ENCODE results near the gene ABO. TPM values are rescaled to one million over a fixed set of nuclear protein-coding genes. Genes with fewer than 3 reads are reported as not detected.

Gene ABO
- total and polyA plus RNA-seq, 2 donors (not counting 3 experiments of a cell fraction or from before 2014, with no cell fraction given) = not detected

GRCh38 chr9:133303266-133304157, 28.5 kb upstream of the ABO start:
- peaks cover 0 to 2% of the 10 kb centered on the region in 2 experiments for H3K27me3 ChIP-seq (ENCODE audit: control insufficient read depth in 2 of 2, insufficient read depth in 2 of 2, low read length in 2 of 2)
- no peak for FAIRE-seq
- H3K27ac ChIP-seq (ENCODE audit: insufficient read depth, low read depth, low read length) = no peak overlapping the region
- CTCF ChIA-PET = interaction anchor here (1.2 kb wide), 1 partner anchor 117 kb away, joined by 3 read pairs; no protein-coding TSS in a partner anchor
- POLR2A ChIA-PET = no interaction called here
- no peaks in the 10 kb centered on the region for H3K4me1 ChIP-seq (ENCODE audit: control insufficient read depth, extremely low read depth, insufficient read depth, low read length)
- dilution Hi-C loops (cut with MboI; ENCODE audit: extremely low pct_ligation_motif_present, low sequenced_read_pairs) (no loop called here), intact Hi-C loops (cut with micrococcal nuclease) (no loop called here)
- H3K79me2 ChIP-seq (ENCODE audit: control insufficient read depth, insufficient read depth, low read length) = no peaks in the 10 kb centered on the region
- no peak for DNase-seq (ENCODE audit: low read depth, low spot score)
- no peaks in the 10 kb centered on the region for H3K9me1 ChIP-seq (replicated peaks; ENCODE audit: control insufficient read depth, extremely low read depth, insufficient read depth, low read length)
- H3K36me3 ChIP-seq (ENCODE audit: control insufficient read depth in 2 of 2, extremely low read depth in 1 of 2, insufficient read depth in 2 of 2, low read length in 2 of 2) = no peaks in the 10 kb centered on the region
- H3K4me2 ChIP-seq (ENCODE audit: insufficient read depth, low read length) = no peak overlapping the region
- no peak overlapping the region for H3K4me3 ChIP-seq (replicated peaks in 1 of 3; ENCODE audit: insufficient read depth in 1 of 3, low read depth in 1 of 3, low read length in 3 of 3)
- no peak overlapping the region for H3K9ac ChIP-seq (replicated peaks; ENCODE audit: extremely low read depth, insufficient read depth, low read length)
- BruUV-seq (replicated peaks) = no TSS peak
- no peaks in the 10 kb centered on the region for H3K9me3 ChIP-seq (replicated peaks; ENCODE audit: control insufficient read depth, insufficient read depth, low read length)
- no peak for TF ChIP-seq POLR2A (IDR thresholded peaks at IDR 0.05; ENCODE audit: low read depth, low read length)
- TF ChIP-seq EZH2 (IDR thresholded peaks at IDR 0.05; ENCODE audit: borderline replicate concordance, low read depth, low read length, severe bottlenecking) = no peak
- TF ChIP-seq MAX (IDR thresholded peaks at IDR 0.05; ENCODE audit: insufficient read depth, insufficient read length) = no peak
- no peak for TF ChIP-seq CTCF (IDR thresholded peaks at IDR 0.05; ENCODE audit: extremely low read depth in 1 of 2, insufficient read depth in 1 of 2, low read depth in 1 of 2, low read length in 2 of 2)
- TF ChIP-seq MYC (IDR thresholded peaks at IDR 0.05; ENCODE audit: low read depth, low read length) = no peak
- no peak for TF ChIP-seq GATA2 (IDR thresholded peaks at IDR 0.05; ENCODE audit: insufficient read depth, insufficient read length, low read depth, low read length)
- TF ChIP-seq JUN (IDR thresholded peaks at IDR 0.05; ENCODE audit: borderline replicate concordance, insufficient read depth, insufficient read length, low read depth) = no peak
- no peak for TF ChIP-seq POLR2AphosphoS5 (IDR thresholded peaks at IDR 0.05; ENCODE audit: insufficient read depth, low read depth, low read length)
- TF ChIP-seq FOS (IDR thresholded peaks at IDR 0.05; ENCODE audit: borderline replicate concordance, insufficient read depth, low read length) = no peak
- H4K20me1 ChIP-seq (replicated peaks; ENCODE audit: control insufficient read depth, extremely low read depth, insufficient read depth, low read length) = no peaks in the 10 kb centered on the region
- H2AFZ ChIP-seq (ENCODE audit: low read depth, low read length) = no peak overlapping the region

Measured in endothelial cell of umbilical vein (primary cell).